Stomach (tissue), 4 donors: ENCODE measurements around the gene CPED1.

Experiments used
- CTCF ChIP-seq, 7 experiments: fragments of 450-650 bp in 4 of 7; fragments of 200-600 bp in 3 of 7; sonication (generic) in 3 of 7; IDR thresholded peaks; one replicate each; pipeline ENCODE4 v1.5.1; 2016 to 2019; ENCODE audit warnings: antibody characterized with exemption in 7 of 7, control low read depth in 2 of 7, mild to moderate bottlenecking in 1 of 7
- EP300 ChIP-seq: sonication (generic); formaldehyde crosslinking; IDR thresholded peaks from one replicate; pipeline ENCODE4 v1.6.1; 2017; ENCODE audit warnings: antibody characterized with exemption
- POLR2A ChIP-seq, 4 donors: fragments of 450-650 bp; IDR thresholded peaks; one replicate each; pipeline ENCODE4 v1.6.1; 2016; ENCODE audit warnings: antibody characterized with exemption in 4 of 4, control low read depth in 2 of 4, mild to moderate bottlenecking in 1 of 4, moderate library complexity in 1 of 4
- POLR2AphosphoS5 ChIP-seq, 3 donors: sonication (generic); formaldehyde crosslinking; IDR thresholded peaks; one replicate each; pipeline ENCODE4 v1.6.1; 2016; ENCODE audit warnings: antibody characterized with exemption in 3 of 3

DNA sequence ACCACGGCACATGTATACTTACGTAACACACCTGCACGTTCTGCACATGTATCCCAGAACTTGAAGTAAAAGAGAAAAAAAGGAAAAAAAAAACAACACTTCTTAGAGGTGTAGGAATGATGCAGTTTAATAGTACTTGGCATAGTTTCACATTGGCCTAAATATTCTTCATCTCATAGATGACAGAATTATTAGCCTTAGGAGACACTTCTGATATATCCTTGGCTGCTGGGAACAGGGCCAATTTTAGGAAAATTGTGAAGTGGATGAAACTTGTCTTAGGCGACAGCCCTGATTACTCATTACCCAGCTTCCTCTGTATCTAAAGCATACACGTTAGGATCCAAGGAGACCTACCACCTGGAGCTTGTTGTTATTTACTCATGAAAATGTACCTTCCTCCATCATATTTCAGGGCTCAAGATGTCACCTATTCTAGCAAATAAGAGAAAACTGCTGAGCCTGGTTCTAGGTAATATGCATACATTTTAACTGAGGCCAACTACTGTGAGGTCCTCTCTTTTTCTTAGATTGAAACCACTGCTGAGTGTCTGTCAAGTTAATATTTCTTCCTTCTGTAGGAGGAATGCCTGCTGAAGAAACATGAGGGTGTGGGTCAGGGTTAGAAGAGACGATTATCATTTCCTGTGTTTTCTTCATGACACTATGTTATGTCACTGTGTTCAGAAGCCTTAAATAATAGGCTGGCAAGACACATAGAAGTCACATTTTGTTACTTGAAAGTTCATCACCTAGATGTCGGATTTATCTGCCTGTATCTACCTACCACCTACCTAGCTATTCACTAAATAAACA, 44.3 kb downstream of the CPED1 start:
- TF ChIP-seq POLR2A (IDR thresholded peaks at IDR 0.05) (no peak), CTCF (IDR thresholded peaks at IDR 0.05) (no peak), POLR2AphosphoS5 (IDR thresholded peaks at IDR 0.05) (no peak), EP300 (no peak)
